ENCODE data around the gene SMG9.

Gene SMG9

DNA sequence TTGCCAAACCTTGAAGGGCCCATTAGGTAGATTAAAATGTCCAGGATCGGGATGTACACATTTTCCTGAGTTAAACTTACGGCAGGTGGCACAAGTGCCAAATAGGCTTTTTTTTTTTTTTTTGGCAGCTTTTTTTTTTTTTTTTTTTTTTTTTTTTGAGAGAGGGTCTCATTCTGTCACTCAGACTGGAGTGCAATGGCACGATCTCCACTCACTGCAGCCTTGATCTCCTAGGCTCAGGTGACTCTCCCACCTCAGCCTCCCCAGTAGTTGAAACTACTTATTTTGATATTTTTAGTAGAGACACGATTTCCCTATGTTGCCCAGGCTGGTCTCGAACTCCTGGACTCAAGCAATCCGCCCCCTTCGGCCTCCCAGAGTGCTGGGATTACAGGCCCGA is 29.9 kb downstream of the SMG9 start:
- no peak for DNase-seq (ENCODE audit: low spot score)

- no peak for DNase-seq (ENCODE audit: low spot score)
These were observed 31.2 kb downstream of the SMG9 start for GRCh38 chr19:43723588-43723987.

DNA sequence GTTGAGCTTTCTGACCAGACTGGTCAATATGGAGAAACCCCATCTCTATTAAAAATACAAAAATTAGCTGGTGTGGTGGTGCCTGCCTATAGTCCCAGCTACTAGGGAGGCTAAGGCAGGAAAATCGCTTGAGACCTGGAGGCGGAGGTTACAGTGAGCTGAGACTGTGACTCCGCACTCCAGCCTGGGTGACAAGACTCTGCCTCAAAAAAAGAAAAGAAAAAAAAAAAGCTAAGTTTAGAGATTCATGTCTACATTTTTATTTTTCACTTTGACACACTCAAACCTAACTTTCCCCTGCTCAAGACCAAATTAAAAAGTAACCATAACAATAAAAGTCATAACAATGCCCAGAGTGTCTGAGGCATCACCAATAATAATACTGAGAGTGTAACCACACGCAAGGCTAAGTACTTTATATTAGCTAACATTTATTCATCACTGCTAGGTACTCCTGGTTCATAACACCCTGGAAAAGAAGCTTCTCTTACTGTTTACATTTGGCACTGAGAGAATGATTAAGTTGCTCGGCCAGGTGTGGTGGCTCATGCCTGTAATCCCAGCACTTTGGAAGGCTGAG is 33.2 kb downstream of the SMG9 start:
- no peak for DNase-seq (ENCODE audit: low spot score)

DNA sequence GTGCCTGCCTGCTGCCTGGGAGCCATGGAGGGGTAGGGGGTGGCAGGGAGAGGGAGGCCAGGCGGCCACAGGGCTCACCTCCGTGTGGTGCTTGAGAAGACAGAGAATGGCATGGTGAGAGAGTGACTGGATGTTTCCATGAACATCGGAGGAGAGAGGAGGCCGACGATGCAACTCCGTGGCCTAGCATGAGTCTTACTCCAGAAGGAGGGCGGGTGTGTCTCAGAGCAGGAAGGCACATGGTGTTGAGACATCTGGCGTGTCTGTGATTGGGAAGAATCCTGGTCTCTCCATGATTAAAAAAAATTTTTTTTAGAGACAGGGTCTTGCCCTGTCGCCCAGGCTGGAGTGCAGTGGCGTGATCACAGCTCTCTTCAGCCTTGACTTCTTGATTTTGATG is 33.8 kb downstream of the SMG9 start:
- no peak for DNase-seq (ENCODE audit: low spot score)

GRCh38 chr19:43719918-43720317 is 34.8 kb downstream of the SMG9 start:
- no peak for DNase-seq (ENCODE audit: low spot score)

GRCh38 chr19:43719378-43719868 is 35.3 kb downstream of the SMG9 start:
- DNase-seq (ENCODE audit: low spot score), result no peak

- no peak for DNase-seq (ENCODE audit: low spot score)
These were observed 36.0 kb downstream of the SMG9 start for GRCh38 chr19:43718627-43719377.

- no peak for DNase-seq (ENCODE audit: low spot score)
These were observed 39.0 kb downstream of the SMG9 start, which contains the start of gene IRGC for GRCh38 chr19:43715776-43716175. TSS of gene IRGC (plus strand) at chr19:43716076. CDS start at chr19:43718559, 2,483 bp downstream.

GRCh38 chr19:43713208-43713607 is 41.6 kb downstream of the SMG9 start:
- DNase-seq (ENCODE audit: low spot score), result no peak

GRCh38 chr19:43711751-43712355 is 42.9 kb downstream of the SMG9 start:
- no peak for DNase-seq (ENCODE audit: low spot score)

DNA sequence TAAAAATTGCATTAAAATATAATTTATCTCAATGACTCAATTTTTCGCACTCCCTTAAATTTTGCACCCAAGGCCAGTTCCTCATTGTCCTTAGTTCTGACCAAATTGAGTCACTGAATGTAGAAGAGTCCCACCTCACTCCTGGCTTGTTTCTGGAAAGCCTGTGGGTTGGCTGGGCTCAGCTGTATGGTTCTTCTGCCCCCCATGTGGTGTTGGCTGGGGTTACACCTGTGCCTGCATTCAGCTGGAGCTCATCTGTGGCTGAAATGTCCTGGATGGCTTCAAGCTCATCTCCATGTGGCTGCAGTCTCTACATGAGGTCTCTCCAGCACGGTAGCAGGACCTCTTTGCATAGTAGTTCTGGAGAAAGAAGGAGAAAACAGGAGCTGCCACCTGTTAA is 46.0 kb downstream of the SMG9 start:
- DNase-seq (ENCODE audit: low spot score), result no peak

DNA sequence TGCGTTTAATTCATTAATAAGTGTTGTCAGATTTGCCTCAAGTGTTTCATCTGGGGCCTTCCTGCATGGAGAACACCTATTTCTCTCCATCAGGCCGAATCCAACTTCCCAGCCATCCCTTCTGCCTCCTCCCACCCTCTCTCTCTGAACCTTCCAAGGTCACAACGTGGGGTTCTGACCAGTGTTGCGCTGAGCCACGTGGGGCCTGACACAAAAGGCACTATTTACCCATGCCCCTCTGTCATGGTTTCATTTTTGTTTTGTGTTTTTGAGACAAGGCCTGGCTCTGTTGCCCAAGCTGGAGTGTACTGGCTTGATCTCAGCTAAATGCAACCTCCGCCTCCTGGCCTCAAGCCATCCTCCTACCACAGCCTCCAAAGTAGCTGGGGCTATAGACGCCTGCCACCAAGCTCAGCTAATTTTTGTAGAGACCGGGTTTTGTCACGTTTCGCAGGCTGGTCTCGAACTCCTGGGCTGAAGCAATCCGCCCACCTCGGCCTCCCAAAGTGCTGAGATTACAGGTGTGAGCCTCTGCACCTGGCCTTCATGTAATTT is 47.5 kb downstream of the SMG9 start:
- DNase-seq (ENCODE audit: low spot score), result no peak

GRCh38 chr19:43705729-43706128 is 49.0 kb downstream of the SMG9 start:
- no peak for DNase-seq (ENCODE audit: low spot score)

- no peak for DNase-seq (ENCODE audit: low spot score)
These were observed 50.6 kb downstream of the SMG9 start for GRCh38 chr19:43704002-43704705.

GRCh38 chr19:43700395-43701000 is 54.3 kb downstream of the SMG9 start:
- DNase-seq (ENCODE audit: low spot score), result peak; percentile 68

DNA sequence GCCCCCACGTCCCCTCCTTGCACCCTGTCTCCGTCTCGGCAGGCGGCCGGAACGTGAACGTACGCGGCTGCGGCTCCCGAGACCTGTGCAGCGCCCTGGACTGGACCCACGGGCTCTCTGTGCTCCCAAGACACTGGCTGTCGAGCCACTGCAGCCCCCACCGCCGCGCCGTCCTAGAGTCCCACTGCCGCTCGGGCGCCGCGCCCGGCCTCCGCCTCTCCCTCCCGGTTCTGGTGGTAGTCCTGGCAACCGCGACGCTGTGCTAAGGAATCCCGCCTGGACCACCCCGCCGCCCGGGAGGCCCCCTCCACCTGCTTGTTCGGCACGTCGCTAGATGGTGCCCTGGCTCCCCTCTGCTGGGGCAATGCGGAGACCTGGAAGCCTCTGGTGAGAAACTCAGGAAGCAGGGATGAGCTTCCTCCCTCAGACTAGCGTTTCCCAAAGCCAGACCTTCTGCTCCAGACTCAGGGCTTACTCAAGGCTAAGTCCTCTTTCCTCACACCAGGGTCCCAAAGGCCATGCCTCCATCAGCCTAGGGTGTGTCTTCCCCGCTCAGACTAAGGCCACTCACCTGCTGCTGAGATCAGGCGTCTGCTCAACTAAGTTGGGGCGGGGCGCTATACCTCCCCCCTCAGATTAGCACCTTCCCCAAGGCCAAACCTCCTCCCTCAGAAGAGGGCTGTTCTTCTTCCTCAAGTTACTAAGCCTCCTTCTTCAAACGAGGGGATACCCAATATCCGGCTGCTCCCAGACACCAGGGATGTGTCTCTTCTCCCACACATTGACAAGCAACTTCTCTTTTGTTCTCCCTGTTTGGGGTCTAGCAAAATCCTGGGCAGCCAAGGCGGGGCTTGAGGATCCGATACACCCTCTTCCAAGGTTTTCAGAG is 55.0 kb downstream of the SMG9 start:
- DNase-seq (ENCODE audit: low spot score), result peak; percentile 37

GRCh38 chr19:43697295-43697694 is 57.5 kb downstream of the SMG9 start:
- DNase-seq (ENCODE audit: low spot score), result no peak

DNA sequence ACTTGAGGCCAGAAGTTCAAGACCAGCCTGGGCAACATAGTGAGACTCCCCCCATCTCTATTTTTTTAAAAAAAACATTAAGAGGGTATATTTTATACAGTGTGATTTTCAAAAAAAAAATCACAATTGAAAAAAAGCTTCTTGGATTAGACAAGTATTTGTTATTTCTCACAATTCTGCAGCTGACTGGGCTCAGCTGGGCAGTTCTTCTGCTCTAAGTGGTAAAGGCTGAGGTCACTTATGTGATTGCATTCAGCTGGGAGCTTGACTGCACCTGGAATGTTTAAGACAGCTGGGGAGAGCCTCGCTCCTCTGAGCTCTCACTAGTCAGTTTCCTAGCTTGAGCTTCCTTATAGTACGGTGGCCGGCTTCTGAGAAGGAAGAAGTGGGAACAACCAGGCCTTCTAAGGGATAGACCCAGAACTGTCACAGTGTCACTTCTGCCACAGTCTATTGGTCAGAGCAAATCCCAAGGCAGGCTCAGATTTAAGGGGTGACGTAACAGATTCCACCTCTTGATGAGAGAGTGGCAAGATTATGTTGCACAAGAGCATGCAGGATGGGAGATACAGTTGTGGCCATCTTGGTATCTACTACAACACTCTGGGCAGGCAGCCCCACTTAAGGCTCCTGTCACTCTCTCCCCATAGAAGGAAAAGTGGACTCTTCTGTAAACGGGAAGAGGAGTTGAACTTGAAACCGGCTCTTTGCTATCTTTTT is 58.6 kb downstream of the SMG9 start:
- no peak for DNase-seq (ENCODE audit: low spot score)

- DNase-seq (ENCODE audit: low spot score), result no peak
These were observed 60.2 kb downstream of the SMG9 start for GRCh38 chr19:43694553-43694952.

DNA sequence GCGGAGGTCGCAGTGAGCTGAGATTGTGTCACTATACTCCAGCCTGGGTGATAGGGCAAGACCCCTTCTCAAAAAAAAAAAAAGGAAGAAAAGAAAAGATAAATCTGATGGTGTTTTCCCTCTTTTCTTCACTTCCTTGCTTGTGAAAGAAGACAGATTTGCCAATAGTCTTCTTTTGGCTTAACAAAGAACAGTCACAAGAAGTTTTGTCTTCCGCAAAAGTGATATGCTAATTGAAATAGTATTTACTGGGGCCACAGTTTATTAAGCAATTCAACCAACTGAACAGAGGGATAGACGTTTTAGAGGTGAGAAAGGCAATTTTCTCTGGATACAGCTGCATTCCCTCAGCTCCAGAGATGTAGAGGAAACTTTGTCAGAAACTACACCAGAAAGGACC is 61.9 kb downstream of the SMG9 start:
- DNase-seq (ENCODE audit: low spot score), result no peak
